Daoy (cell line): ENCODE results near the gene TRIM60. TPM values are rescaled to one million over a fixed set of nuclear protein-coding genes. Genes with fewer than 3 reads are reported as not detected.
"Not testable (repeated sequence)": the region's sequence is repeated elsewhere in the genome, so short reads cannot be mapped to it uniquely, and the experiment has no call there.

Source experiments
- DNase-seq: peaks from one replicate; pipeline ENCODE4 v3.0.0-alpha.2; 2015; ENCODE audit warnings: low read depth
- total RNA-seq: library from RNA; depleted of rRNA; stranded (reverse); fragments of >200 nt; shearing (Covaris generic); gene quantifications from 2 replicates; pipeline ENCODE4 v1.2.3, GENCODE V29; 2014; rRNA removed

The TRIM60 gene
- not detected in 2 replicates for total RNA-seq

GRCh38 chr4:165031436-165032211 is at the start of gene TRIM60:
Gene TRIM60, plus strand, starts transcription at chr4:165031999. Its CDS starts 8,074 bp downstream, at chr4:165040073.
- DNase-seq, result no peak

GRCh38 chr4:164989471-164989870 is 42.3 kb upstream of the TRIM60 start:
- DNase-seq, result no peak

GRCh38 chr4:164990786-164991185 is 41.0 kb upstream of the TRIM60 start:
- not testable (repeated sequence) for DNase-seq

GRCh38 chr4:164996123-164996522 is 35.7 kb upstream of the TRIM60 start:
- DNase-seq, result not testable (repeated sequence)

GRCh38 chr4:164997324-164997723 is 34.5 kb upstream of the TRIM60 start:
- peak; percentile 7 for DNase-seq

GRCh38 chr4:164997941-164998340 is 33.9 kb upstream of the TRIM60 start:
- no peak for DNase-seq

GRCh38 chr4:164998526-164999080 is 33.2 kb upstream of the TRIM60 start:
- not testable (repeated sequence) for DNase-seq

GRCh38 chr4:165001957-165002356 is 29.8 kb upstream of the TRIM60 start:
- DNase-seq, result not testable (repeated sequence)

- DNase-seq, result no peak
Measured at GRCh38 chr4:165005352-165005925, 26.4 kb upstream of the TRIM60 start.

GRCh38 chr4:165006456-165006855 is 25.3 kb upstream of the TRIM60 start:
- DNase-seq, result no peak

- no peak for DNase-seq
Measured at GRCh38 chr4:165006886-165007285, 24.9 kb upstream of the TRIM60 start.

GRCh38 chr4:165009493-165010227 is 22.1 kb upstream of the TRIM60 start:
- DNase-seq, result no peak

GRCh38 chr4:165010487-165010886 is 21.3 kb upstream of the TRIM60 start:
- DNase-seq, result no peak

- DNase-seq, result no peak
Measured at GRCh38 chr4:165010991-165011390, 20.8 kb upstream of the TRIM60 start.

GRCh38 chr4:165011403-165011802 is 20.4 kb upstream of the TRIM60 start:
- DNase-seq, result no peak

GRCh38 chr4:165013691-165014090 is 18.1 kb upstream of the TRIM60 start:
- no peak for DNase-seq

- peak; percentile 12 for DNase-seq
Measured at GRCh38 chr4:165016971-165017370, 14.8 kb upstream of the TRIM60 start.

- DNase-seq, result not testable (repeated sequence)
Measured at GRCh38 chr4:165019995-165020394, 11.8 kb upstream of the TRIM60 start.

GRCh38 chr4:165025782-165026181 is 6.0 kb upstream of the TRIM60 start:
- not testable (repeated sequence) for DNase-seq

- peak; percentile 33 for DNase-seq
Measured at GRCh38 chr4:165027762-165028402, 3.9 kb upstream of the TRIM60 start.

GRCh38 chr4:165048170-165048569 is 16.4 kb downstream of the TRIM60 start:
- no peak for DNase-seq

GRCh38 chr4:165052627-165053026 is 20.8 kb downstream of the TRIM60 start:
- no peak for DNase-seq
